Measurements from ENCODE around the gene B3GNT7. TPM values are rescaled to one million over a fixed set of nuclear protein-coding genes. Genes with fewer than 3 reads are reported as not detected.
"Not testable (repeated sequence)": the region's sequence is repeated elsewhere in the genome, so short reads cannot be mapped to it uniquely, and the experiment has no call there.

The B3GNT7 gene
- total RNA-seq, 1 donor from 2014 or later, result 0.64 TPM

DNA sequence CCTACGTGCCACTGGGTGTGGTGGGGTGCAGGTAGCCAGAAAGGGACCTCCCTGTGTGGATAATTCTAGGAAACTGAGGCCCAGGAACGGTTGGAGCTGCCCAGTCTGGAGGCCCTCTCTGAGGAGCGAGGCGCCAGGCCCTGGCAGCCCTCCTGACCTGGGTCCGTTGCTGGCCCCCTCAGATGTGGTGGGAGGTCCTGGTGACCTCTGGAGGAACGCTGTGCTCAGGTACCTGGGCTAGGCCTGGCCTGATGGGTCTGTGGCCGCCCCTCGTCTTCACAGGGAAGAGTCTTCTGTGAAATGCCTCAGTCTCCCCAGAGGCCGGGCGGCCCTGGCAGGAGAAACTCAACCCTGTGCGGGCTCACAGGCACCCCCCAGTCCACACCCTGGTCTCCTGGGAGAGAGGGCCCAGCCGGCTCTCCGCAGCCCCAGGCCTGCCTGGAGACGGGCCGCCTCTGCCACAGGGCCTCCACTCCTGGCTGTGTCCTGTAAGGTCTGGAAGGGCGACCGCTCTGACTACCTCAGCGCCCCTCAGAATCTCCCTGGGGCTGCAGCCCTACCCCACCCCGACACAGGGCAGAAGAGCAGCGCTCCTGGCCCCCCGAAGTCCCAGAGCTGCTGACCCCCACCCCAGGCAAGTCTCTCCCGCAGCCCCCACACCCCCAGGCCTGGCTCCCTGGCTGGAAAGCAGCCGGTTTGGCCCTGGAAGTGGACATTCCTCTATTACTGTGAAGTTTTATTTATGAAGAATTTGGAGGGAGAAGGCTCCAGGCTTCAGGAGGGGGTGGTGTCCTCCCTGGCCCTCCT, 3.7 kb downstream of the B3GNT7 start:
- Histone ChIP-seq H3K27me3 (no peaks in the 10 kb centered on the region), H3K4me1 (peaks cover 12 to 14% of the 10 kb centered on the region in 2 donors), H3K36me3 (no peaks in the 10 kb centered on the region), H3K9me3 (no peaks in the 10 kb centered on the region), H3K27ac (peak overlapping the region; percentile 74 to 78), H3K4me3 (no peak overlapping the region)
- DNase-seq (ENCODE audit: low spot score in 2 of 2), result no peak
- intact Hi-C loops (cut with DNase I), result no loop called here
- TF ChIP-seq, protein P1, sequence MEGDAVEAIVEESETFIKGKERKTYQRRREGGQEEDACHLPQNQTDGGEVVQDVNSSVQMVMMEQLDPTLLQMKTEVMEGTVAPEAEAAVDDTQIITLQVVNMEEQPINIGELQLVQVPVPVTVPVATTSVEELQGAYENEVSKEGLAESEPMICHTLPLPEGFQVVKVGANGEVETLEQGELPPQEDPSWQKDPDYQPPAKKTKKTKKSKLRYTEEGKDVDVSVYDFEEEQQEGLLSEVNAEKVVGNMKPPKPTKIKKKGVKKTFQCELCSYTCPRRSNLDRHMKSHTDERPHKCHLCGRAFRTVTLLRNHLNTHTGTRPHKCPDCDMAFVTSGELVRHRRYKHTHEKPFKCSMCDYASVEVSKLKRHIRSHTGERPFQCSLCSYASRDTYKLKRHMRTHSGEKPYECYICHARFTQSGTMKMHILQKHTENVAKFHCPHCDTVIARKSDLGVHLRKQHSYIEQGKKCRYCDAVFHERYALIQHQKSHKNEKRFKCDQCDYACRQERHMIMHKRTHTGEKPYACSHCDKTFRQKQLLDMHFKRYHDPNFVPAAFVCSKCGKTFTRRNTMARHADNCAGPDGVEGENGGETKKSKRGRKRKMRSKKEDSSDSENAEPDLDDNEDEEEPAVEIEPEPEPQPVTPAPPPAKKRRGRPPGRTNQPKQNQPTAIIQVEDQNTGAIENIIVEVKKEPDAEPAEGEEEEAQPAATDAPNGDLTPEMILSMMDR (IDR thresholded peaks at IDR 0.05), result no peak

DNA sequence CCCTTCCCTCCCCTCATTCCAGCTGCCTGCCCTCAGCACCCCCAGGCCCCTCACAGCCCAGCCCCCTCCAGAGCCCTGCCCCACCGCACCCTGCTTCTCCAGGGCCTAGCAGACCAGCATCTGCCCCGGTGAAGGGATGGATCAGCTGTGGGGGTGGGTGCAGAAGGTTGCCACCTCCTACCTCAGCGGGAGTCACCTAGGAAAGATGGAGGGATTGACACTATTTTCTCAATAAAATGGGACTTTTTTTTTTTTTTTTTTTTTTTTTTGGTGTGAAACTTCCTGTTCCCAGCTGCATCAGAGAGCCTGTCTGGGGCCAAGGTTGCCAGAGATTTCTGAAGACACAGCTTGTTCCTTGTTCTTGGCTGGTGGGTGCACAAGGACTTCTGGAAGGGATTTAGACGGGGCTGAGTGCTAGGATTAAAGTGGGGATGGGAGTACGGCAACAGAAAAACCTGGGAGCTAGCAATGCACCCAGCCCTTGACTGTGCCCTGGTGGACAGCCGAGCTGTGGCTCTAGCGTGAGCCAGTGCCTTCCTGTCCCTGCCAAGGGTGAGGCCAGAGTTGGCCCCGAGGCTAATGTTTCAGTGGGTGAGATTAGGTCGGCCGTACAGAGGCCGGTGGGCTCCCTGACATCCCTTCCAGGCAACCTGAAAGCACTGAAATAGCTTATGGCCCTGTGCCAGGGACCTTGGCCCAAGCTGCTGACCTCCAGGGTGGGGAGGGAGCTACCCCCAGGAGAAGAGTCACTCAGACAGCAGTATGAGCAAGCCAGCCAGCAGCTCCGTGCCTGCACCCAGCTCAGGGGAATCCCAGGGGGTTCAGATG, 4.6 kb downstream of the B3GNT7 start:
- intact Hi-C loops (cut with DNase I), result no loop called here
- Histone ChIP-seq H3K27ac (peak overlapping the region; percentile 74 to 78), H3K4me1 (peaks cover 12 to 14% of the 10 kb centered on the region in 2 donors), H3K27me3 (no peaks in the 10 kb centered on the region), H3K9me3 (no peaks in the 10 kb centered on the region), H3K36me3 (no peaks in the 10 kb centered on the region), H3K4me3 (no peak overlapping the region)
- DNase-seq (ENCODE audit: low spot score in 2 of 2), result peak in 1 of 2 donors; percentile 69
- TF ChIP-seq, protein P1 (IDR thresholded peaks at IDR 0.05), result peak in 1 of 3 experiments; percentile 18

DNA sequence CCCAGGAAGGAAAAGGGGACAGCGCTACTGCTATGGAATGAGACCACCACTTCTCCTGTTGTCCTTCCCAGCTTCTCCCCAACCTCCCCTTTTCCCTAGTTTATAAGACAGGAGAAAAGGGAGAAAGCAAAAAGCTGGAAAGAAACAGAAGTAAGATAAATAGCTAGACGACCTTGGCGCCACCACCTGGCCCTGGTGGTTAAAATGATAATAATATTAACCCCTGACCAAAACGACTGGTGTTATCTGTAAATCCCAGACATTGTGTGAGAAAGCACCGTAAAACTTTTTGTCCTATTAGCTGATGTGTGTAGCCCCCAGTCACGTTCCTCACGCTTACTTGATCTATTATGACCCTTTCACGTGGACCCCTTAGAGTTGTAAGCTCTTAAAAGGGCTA, 5.2 kb downstream of the B3GNT7 start:
- H3K27me3 ChIP-seq; DNase-seq (ENCODE audit: low spot score in 2 of 2); intact Hi-C loops (cut with DNase I); H3K9me3 ChIP-seq; H3K36me3 ChIP-seq; H3K4me3 ChIP-seq: not testable (repeated sequence)
- Histone ChIP-seq H3K4me1 (peaks cover 12 to 14% of the 10 kb centered on the region in 2 donors), H3K27ac (peak overlapping the region; percentile 74 to 78)

DNA sequence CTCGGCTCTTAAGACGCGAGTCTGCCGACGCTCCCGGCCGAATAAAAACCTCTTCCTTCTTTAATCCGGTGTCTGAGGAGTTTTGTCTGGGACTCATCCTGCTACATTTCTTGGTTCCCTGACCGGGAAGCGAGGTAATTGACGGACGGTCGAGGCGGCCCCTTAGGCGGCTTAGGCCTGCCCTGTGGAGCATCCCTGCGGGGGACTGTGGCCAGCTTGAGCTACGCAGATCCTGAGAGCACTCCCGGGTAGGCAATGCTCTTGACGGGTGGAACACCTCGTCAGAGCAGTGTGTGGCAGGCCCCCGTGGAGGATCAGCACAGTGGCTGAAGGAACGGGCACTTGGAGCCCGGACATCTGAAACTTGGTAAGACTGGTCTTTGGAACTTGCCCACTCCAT, 5.6 kb downstream of the B3GNT7 start:
- H3K4me3 ChIP-seq; intact Hi-C loops (cut with DNase I); H3K9me3 ChIP-seq; H3K36me3 ChIP-seq; DNase-seq (ENCODE audit: low spot score in 2 of 2); H3K27me3 ChIP-seq: not testable (repeated sequence)
- Histone ChIP-seq H3K4me1 (peaks cover 12 to 17% of the 10 kb centered on the region in 2 donors), H3K27ac (peak overlapping the region in 1 of 2 donors; percentile 78)

DNA sequence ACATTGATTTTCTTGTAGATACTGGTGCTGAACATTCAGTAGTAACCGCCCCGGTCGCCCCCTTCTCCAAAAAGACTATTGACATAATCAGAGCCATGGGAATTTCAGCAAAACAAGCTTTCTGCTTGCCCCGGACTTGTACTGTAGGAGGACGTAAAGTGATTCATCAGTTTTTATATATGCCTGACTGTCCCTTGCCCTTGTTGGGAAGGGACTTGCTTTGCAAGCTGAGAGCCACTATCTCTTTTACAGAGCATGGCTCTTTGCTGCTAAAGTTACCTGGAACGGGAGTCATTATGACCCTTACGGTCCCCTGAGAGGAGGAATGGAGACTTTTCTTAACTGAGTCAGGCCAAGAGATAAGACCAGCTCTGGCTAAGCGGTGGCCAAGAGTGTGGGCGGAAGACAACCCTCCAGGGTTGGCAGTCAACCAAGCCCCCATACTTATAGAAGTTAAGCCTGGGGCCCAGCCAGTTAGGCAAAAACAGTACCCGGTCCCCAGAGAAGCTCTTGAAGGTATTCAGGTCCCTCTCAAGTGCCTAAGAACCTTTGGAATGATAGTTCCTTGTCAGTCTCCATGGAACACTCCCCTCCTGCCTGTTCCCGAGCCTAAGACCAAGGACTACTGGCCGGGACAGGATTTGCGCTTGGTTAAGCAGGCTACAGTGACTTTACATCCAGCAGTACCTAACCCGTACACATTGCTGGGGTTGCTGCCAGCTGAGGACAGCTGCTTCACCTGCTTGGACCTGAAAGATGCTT, 8.1 kb downstream of the B3GNT7 start:
- peaks cover 12 to 20% of the 10 kb centered on the region in 2 donors for H3K4me1 ChIP-seq
- not testable (repeated sequence) for DNase-seq (ENCODE audit: low spot score in 2 of 2)

DNA sequence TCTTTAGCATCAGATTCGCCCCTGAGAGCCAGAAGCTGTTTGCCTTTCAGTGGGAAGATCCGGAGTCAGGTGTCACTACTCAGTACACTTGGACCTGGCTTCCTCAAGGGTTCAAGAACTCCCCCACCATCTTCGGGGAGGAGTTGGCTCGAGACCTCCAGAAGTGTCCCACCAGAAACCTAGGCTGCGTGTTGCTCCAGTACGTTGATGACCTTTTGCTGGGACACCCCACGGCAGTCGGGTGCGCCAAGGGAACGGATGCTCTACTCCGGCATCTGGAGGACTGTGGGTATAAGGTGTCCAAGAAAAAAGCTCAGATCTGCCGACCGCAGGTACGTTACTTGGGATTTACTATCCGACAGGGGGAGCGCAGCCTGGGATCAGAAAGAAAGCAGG, 8.7 kb downstream of the B3GNT7 start:
- H3K9me3 ChIP-seq; DNase-seq (ENCODE audit: low spot score in 2 of 2); H3K27me3 ChIP-seq; H3K36me3 ChIP-seq; H3K4me3 ChIP-seq; H3K27ac ChIP-seq; intact Hi-C loops (cut with DNase I): not testable (repeated sequence)
- peaks cover 12 to 20% of the 10 kb centered on the region in 2 donors for H3K4me1 ChIP-seq

More for the DNA sequence above, 8.1 kb downstream of the B3GNT7 start:
- H3K9me3 ChIP-seq; H3K4me3 ChIP-seq; H3K27me3 ChIP-seq; H3K36me3 ChIP-seq; intact Hi-C loops (cut with DNase I): not testable (repeated sequence)
- H3K27ac ChIP-seq, result peak overlapping the region in 1 of 2 donors; percentile 32

DNA sequence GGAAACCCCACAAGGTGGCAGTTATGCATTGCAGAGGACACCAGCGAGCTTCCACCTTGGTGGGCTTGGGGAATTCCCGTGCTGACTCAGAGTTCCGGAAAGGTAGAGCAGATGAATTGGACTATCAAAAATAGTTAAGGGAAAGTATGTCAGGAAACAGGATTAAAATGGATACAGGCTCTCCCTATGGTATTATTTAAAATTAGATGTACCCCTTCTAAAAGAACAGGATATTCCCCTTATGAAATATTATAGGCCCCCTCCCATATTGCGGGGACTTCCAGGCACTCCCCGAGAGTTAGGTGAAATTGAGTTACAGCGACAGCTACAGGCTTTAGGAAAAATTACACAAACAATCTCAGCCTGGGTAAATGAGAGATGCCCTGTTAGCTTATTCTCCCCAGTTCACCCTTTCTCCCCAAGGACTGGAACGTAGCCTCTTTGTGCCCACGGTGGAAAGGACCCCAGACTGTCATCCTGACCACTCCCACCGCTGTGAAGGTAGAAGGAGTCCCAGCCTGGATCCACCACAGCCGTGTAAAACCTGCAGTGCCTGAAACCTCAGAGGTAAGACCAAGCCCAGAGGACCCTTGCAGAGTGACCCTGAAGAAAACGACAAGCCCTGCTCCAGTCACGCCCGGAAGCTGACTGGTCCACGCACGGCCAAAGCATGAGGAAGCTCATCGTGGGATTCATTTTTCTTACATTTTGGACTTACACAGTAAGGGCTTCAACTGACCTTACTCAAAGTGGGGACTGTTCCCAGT, 10.3 kb downstream of the B3GNT7 start:
- intact Hi-C loops (cut with DNase I); H3K36me3 ChIP-seq; H3K4me3 ChIP-seq; H3K4me1 ChIP-seq; DNase-seq (ENCODE audit: low spot score in 2 of 2); H3K9me3 ChIP-seq; H3K27me3 ChIP-seq: not testable (repeated sequence)
- H3K27ac ChIP-seq, result peak overlapping the region; percentile 4 to 31
- TF ChIP-seq, protein P1 (IDR thresholded peaks at IDR 0.05), result peak; percentile 39 to 68 (median 56)

DNA sequence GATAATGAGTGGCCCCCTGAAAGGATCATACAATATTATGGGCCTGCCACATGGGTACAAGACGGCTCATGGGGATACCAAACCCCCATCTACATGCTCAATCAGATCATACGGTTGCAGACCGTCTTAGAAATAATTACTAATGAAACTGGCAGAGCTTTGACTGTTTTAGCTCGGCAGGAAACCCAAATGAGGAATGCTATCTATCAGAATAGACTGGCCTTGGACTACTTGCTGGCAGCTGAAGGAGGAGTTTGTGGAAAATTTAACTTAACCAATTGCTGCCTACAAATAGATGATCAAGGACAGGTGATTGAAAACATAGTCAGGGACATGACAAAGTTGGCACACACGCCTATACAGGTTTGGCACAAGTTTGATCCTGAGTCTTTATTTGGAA, 12.2 kb downstream of the B3GNT7 start:
- H3K36me3 ChIP-seq; H3K9me3 ChIP-seq; intact Hi-C loops (cut with DNase I); H3K4me3 ChIP-seq; DNase-seq (ENCODE audit: low spot score in 2 of 2); H3K27me3 ChIP-seq: not testable (repeated sequence)
- peaks cover 0 to 11% of the 10 kb centered on the region in 2 donors for H3K4me1 ChIP-seq
- H3K27ac ChIP-seq, result peak overlapping the region in 1 of 2 donors; percentile 31

DNA sequence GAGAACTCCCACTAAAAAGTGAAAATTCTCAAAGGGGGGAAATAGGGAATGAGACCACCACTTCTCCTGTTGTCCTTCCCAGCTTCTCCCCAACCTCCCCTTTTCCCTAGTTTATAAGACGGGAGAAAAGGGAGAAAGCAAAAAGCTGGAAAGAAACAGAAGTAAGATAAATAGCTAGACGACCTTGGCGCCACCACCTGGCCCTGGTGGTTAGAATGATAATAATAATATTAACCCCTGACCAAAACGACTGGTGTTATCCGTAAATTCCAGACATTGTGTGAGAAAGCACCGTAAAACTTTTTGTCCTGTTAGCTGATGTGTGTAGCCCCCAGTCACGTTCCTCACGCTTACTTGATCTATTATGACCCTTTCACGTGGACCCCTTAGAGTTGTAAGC, 12.8 kb downstream of the B3GNT7 start:
- H3K4me1 ChIP-seq, result peaks cover 0 to 11% of the 10 kb centered on the region in 2 donors
- H3K9me3 ChIP-seq; H3K27me3 ChIP-seq; H3K36me3 ChIP-seq; intact Hi-C loops (cut with DNase I); H3K27ac ChIP-seq; H3K4me3 ChIP-seq; DNase-seq (ENCODE audit: low spot score in 2 of 2): not testable (repeated sequence)

Measured in ascending aorta (tissue), 2 donors.